ENCODE measurements around the gene LAMB3. TPM values are rescaled to one million over a fixed set of nuclear protein-coding genes. Genes with fewer than 3 reads are reported as not detected.

LAMB3 gene
- total RNA-seq, 1 donor from 2014 or later: not detected

- Histone ChIP-seq H3K4me1 (no peaks in the 10 kb centered on the region), H3K9ac (no peak overlapping the region), H3K4me3 (no peak overlapping the region), H3K79me2 (ENCODE audit: low read depth) (no peaks in the 10 kb centered on the region), H3K27me3 (no peaks in the 10 kb centered on the region), H3K36me3 (no peaks in the 10 kb centered on the region), H3K27ac (no peak overlapping the region), H3K4me2 (no peak overlapping the region), H2AFZ (replicated peaks) (no peak overlapping the region), H4K20me1 (ENCODE audit: low read depth) (no peaks in the 10 kb centered on the region), H3F3A (ENCODE audit: low read depth) (no peaks in the 10 kb centered on the region), H3K9me3 (ENCODE audit: low read depth) (no peaks in the 10 kb centered on the region)
- DNase-seq (ENCODE audit: low spot score): no peak
- no peaks in the 10 kb centered on the region for H3K36me3 Mint-ChIP-seq
- H3K9me3 Mint-ChIP-seq: no peaks in the 10 kb centered on the region
- no peak overlapping the region for H3K4me3 Mint-ChIP-seq
- peaks cover 5% of the 10 kb centered on the region for H3K27me3 Mint-ChIP-seq (ENCODE audit: insufficient read depth, low read depth)
- no peak overlapping the region for H3K27ac Mint-ChIP-seq
- TF ChIP-seq CTCF (IDR thresholded peaks at IDR 0.05) (no peak), EZH2 (IDR thresholded peaks at IDR 0.05) (no peak), EZH2phosphoT487 (IDR thresholded peaks at IDR 0.05) (no peak)
- H3K4me1 Mint-ChIP-seq: peaks cover 28% of the 10 kb centered on the region
Observed at GRCh38 chr1:209627027-209627731, 25.0 kb downstream of the LAMB3 start.

GRCh38 chr1:209626346-209627026 is 25.7 kb downstream of the LAMB3 start:
- H3K27me3 Mint-ChIP-seq (ENCODE audit: insufficient read depth, low read depth): peaks cover 5% of the 10 kb centered on the region
- no peak for TF ChIP-seq EZH2 (IDR thresholded peaks at IDR 0.05)
- TF ChIP-seq CTCF (IDR thresholded peaks at IDR 0.05): no peak
- no peak for TF ChIP-seq EZH2phosphoT487 (IDR thresholded peaks at IDR 0.05)
- no peaks in the 10 kb centered on the region for H3K36me3 Mint-ChIP-seq
- H3K79me2 ChIP-seq (ENCODE audit: low read depth): no peaks in the 10 kb centered on the region
- H3K4me1 ChIP-seq: no peaks in the 10 kb centered on the region
- H3K9me3 ChIP-seq (ENCODE audit: low read depth): no peaks in the 10 kb centered on the region
- peaks cover 32% of the 10 kb centered on the region for H3K4me1 Mint-ChIP-seq
- no peak overlapping the region for H3K4me2 ChIP-seq
- H3K27ac ChIP-seq: no peak overlapping the region
- H2AFZ ChIP-seq (replicated peaks): no peak overlapping the region
- H3K4me3 Mint-ChIP-seq: no peak overlapping the region
- no peaks in the 10 kb centered on the region for H3K36me3 ChIP-seq
- no peak overlapping the region for H3K9ac ChIP-seq
- H3K27ac Mint-ChIP-seq: no peak overlapping the region
- DNase-seq (ENCODE audit: low spot score): no peak
- no peaks in the 10 kb centered on the region for H3K9me3 Mint-ChIP-seq
- no peak overlapping the region for H3K4me3 ChIP-seq
- no peaks in the 10 kb centered on the region for H3F3A ChIP-seq (ENCODE audit: low read depth)
- no peaks in the 10 kb centered on the region for H3K27me3 ChIP-seq
- H4K20me1 ChIP-seq (ENCODE audit: low read depth): no peaks in the 10 kb centered on the region

GRCh38 chr1:209625791-209626285 is 26.4 kb downstream of the LAMB3 start:
- Histone ChIP-seq H3K9ac (no peak overlapping the region), H3F3A (ENCODE audit: low read depth) (no peaks in the 10 kb centered on the region), H3K4me2 (no peak overlapping the region), H3K36me3 (no peaks in the 10 kb centered on the region), H3K79me2 (ENCODE audit: low read depth) (no peaks in the 10 kb centered on the region), H3K27ac (no peak overlapping the region), H2AFZ (replicated peaks) (no peak overlapping the region), H3K9me3 (ENCODE audit: low read depth) (no peaks in the 10 kb centered on the region), H3K4me1 (no peaks in the 10 kb centered on the region), H4K20me1 (ENCODE audit: low read depth) (no peaks in the 10 kb centered on the region), H3K27me3 (no peaks in the 10 kb centered on the region), H3K4me3 (no peak overlapping the region)
- TF ChIP-seq EZH2phosphoT487 (IDR thresholded peaks at IDR 0.05) (no peak), EZH2 (IDR thresholded peaks at IDR 0.05) (no peak), CTCF (IDR thresholded peaks at IDR 0.05) (no peak)
- no peak for DNase-seq (ENCODE audit: low spot score)
- Mint-ChIP-seq H3K4me3 (no peak overlapping the region), H3K36me3 (no peaks in the 10 kb centered on the region), H3K9me3 (no peaks in the 10 kb centered on the region), H3K27me3 (ENCODE audit: insufficient read depth, low read depth) (peaks cover 7% of the 10 kb centered on the region), H3K27ac (no peak overlapping the region), H3K4me1 (peaks cover 36% of the 10 kb centered on the region)
